Liver (tissue), 3 donors: Measurements from ENCODE around the gene CRISPLD2.

Experiments used
- FOXA1 ChIP-seq: IDR thresholded peaks from 2 replicates; pipeline ENCODE4 v1.6.1; 2016; ENCODE audit warnings: antibody characterized with exemption
- JUND ChIP-seq, 2 donors: IDR thresholded peaks; 2 replicates each; pipeline ENCODE4 v1.6.1; 2016; ENCODE audit warnings: antibody characterized with exemption in 2 of 2
- RAD21 ChIP-seq, 2 donors: IDR thresholded peaks; 2 replicates each; pipeline ENCODE4 v1.6.1; 2016; ENCODE audit warnings: antibody characterized with exemption in 2 of 2, mild to moderate bottlenecking in 2 of 2
- SP1 ChIP-seq: IDR thresholded peaks from 2 replicates; pipeline ENCODE4 v1.6.1; 2018; ENCODE audit warnings: antibody characterized with exemption, mild to moderate bottlenecking
- TAF1 ChIP-seq: conservative IDR thresholded peaks from 2 replicates; pipeline ENCODE4 v1.6.1; 2016; ENCODE audit warnings: antibody characterized with exemption, mild to moderate bottlenecking
- ZBTB33 ChIP-seq: IDR thresholded peaks from 2 replicates; pipeline ENCODE4 v1.6.1; 2016; ENCODE audit warnings: antibody characterized with exemption
- TF ChIP-seq, protein P1 (sequence below): fragments of 150-350 bp; IDR thresholded peaks from 2 replicates; pipeline ENCODE4 v1.5.1; 2017; ENCODE audit warnings: improper control_type of control experiment, low read depth, low read length; ENCODE audit not compliant: missing input control
- TF ChIP-seq, protein P2 (sequence below): IDR thresholded peaks from 2 replicates; pipeline ENCODE4 v1.6.1; 2016; ENCODE audit warnings: antibody characterized with exemption, mild to moderate bottlenecking
- TF ChIP-seq, protein P3 (sequence below): IDR thresholded peaks from 2 replicates; pipeline ENCODE4 v1.6.1; 2016; ENCODE audit warnings: antibody characterized with exemption
- donor health status: healthy.
- donor health status: healthy.

- TF ChIP-seq, protein P1, sequence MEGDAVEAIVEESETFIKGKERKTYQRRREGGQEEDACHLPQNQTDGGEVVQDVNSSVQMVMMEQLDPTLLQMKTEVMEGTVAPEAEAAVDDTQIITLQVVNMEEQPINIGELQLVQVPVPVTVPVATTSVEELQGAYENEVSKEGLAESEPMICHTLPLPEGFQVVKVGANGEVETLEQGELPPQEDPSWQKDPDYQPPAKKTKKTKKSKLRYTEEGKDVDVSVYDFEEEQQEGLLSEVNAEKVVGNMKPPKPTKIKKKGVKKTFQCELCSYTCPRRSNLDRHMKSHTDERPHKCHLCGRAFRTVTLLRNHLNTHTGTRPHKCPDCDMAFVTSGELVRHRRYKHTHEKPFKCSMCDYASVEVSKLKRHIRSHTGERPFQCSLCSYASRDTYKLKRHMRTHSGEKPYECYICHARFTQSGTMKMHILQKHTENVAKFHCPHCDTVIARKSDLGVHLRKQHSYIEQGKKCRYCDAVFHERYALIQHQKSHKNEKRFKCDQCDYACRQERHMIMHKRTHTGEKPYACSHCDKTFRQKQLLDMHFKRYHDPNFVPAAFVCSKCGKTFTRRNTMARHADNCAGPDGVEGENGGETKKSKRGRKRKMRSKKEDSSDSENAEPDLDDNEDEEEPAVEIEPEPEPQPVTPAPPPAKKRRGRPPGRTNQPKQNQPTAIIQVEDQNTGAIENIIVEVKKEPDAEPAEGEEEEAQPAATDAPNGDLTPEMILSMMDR, result no peak
- TF ChIP-seq TAF1, result no peak
- no peak for TF ChIP-seq JUND (IDR thresholded peaks at IDR 0.05)
- TF ChIP-seq SP1, result no peak
- no peak for TF ChIP-seq RAD21 (IDR thresholded peaks at IDR 0.05)
- TF ChIP-seq, protein P2, sequence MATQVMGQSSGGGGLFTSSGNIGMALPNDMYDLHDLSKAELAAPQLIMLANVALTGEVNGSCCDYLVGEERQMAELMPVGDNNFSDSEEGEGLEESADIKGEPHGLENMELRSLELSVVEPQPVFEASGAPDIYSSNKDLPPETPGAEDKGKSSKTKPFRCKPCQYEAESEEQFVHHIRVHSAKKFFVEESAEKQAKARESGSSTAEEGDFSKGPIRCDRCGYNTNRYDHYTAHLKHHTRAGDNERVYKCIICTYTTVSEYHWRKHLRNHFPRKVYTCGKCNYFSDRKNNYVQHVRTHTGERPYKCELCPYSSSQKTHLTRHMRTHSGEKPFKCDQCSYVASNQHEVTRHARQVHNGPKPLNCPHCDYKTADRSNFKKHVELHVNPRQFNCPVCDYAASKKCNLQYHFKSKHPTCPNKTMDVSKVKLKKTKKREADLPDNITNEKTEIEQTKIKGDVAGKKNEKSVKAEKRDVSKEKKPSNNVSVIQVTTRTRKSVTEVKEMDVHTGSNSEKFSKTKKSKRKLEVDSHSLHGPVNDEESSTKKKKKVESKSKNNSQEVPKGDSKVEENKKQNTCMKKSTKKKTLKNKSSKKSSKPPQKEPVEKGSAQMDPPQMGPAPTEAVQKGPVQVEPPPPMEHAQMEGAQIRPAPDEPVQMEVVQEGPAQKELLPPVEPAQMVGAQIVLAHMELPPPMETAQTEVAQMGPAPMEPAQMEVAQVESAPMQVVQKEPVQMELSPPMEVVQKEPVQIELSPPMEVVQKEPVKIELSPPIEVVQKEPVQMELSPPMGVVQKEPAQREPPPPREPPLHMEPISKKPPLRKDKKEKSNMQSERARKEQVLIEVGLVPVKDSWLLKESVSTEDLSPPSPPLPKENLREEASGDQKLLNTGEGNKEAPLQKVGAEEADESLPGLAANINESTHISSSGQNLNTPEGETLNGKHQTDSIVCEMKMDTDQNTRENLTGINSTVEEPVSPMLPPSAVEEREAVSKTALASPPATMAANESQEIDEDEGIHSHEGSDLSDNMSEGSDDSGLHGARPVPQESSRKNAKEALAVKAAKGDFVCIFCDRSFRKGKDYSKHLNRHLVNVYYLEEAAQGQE, result no peak
- TF ChIP-seq, protein P3, sequence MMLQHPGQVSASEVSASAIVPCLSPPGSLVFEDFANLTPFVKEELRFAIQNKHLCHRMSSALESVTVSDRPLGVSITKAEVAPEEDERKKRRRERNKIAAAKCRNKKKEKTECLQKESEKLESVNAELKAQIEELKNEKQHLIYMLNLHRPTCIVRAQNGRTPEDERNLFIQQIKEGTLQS, result no peak
- no peak for TF ChIP-seq ZBTB33
- no peak for TF ChIP-seq FOXA1
These were observed 25.8 kb downstream of the CRISPLD2 start for GRCh38 chr16:84845496-84846002.
